HEK293 (cell line): ENCODE results near the gene ELOVL3.
A peak's percentile ranks its signal among the peaks of the same experiment; 100 is the strongest.

ENCODE experiments used
- CTCF ChIA-PET: fragments of 350-600 bp; formaldehyde crosslinking; extraction: SDS; loops from one replicate; lab custom pipeline; 2021; ENCODE audit warnings: antibody characterized with exemption; lab: Yijun Ruan, JAX
- POLR2A ChIA-PET: fragments of 300-600 bp; formaldehyde crosslinking; extraction: SDS; loops from one replicate; lab custom pipeline; 2020; ENCODE audit warnings: antibody characterized with exemption, inconsistent platforms; lab: Yijun Ruan, JAX
- H3K27ac ChIP-seq: fragments of 200-500 bp; sonication (Bioruptor generic); 2 replicates; pipeline ENCODE4 v1.5.1; 2014; ENCODE audit warnings: low read depth, low read length, control low read depth, inconsistent platforms; ENCODE audit errors: extremely low read depth
- H3K36me3 ChIP-seq, 2 experiments: fragments of 200-500 bp in 1 of 2; sonication (Bioruptor generic) in 1 of 2; 1 replicate in 1 of 2; 2 replicates in 1 of 2; pipeline ENCODE4 v1.5.1; 2014 to 2017; ENCODE audit warnings: inconsistent platforms in 2 of 2, low read length in 2 of 2; ENCODE audit not compliant: control insufficient read depth in 2 of 2, insufficient read depth in 1 of 2
- H3K4me1 ChIP-seq: fragments of 200-500 bp; sonication (Bioruptor generic); 2 replicates; pipeline ENCODE4 v1.5.1; 2014; ENCODE audit warnings: mild to moderate bottlenecking, low read length, inconsistent platforms; ENCODE audit not compliant: control insufficient read depth, insufficient read depth
- H3K4me3 ChIP-seq: 2 replicates; pipeline ENCODE4 v1.5.1; 2011; ENCODE audit warnings: low read depth, mild to moderate bottlenecking, control low read depth, low read length, moderate library complexity
- H3K9me3 ChIP-seq: fragments of 200-500 bp; sonication (Bioruptor generic); 2 replicates; pipeline ENCODE4 v1.5.1; 2014; ENCODE audit warnings: low read depth, low read length, inconsistent platforms; ENCODE audit not compliant: control insufficient read depth, insufficient read depth
- CTCF ChIP-seq: fragments of 450-650 bp; formaldehyde crosslinking; IDR thresholded peaks from 2 replicates; pipeline ENCODE4 v1.5.1; 2016; ENCODE audit warnings: missing biosample characterization, missing genetic modification characterization
- GLIS1 ChIP-seq: fragments of 450-650 bp; formaldehyde crosslinking; IDR thresholded peaks from 2 replicates; pipeline ENCODE4 v1.5.1; 2016; ENCODE audit warnings: missing biosample characterization, missing genetic modification characterization
- PRDM10 ChIP-seq: fragments of 450-650 bp; formaldehyde crosslinking; IDR thresholded peaks from 2 replicates; pipeline ENCODE4 v1.5.1; 2016; ENCODE audit warnings: missing biosample characterization, missing genetic modification characterization
- PRDM6 ChIP-seq: fragments of 450-650 bp; formaldehyde crosslinking; IDR thresholded peaks from 2 replicates; pipeline ENCODE4 v1.5.1; 2017; ENCODE audit warnings: missing biosample characterization, missing genetic modification characterization
- ZNF121 ChIP-seq: fragments of 450-650 bp; formaldehyde crosslinking; IDR thresholded peaks from 2 replicates; pipeline ENCODE4 v1.5.1; 2016; ENCODE audit warnings: missing biosample characterization, missing genetic modification characterization
- ZNF132 ChIP-seq: fragments of 450-650 bp; formaldehyde crosslinking; IDR thresholded peaks from 2 replicates; pipeline ENCODE4 v1.5.1; 2017; ENCODE audit warnings: missing biosample characterization, missing genetic modification characterization, borderline replicate concordance
- ZNF138 ChIP-seq: fragments of 450-650 bp; formaldehyde crosslinking; IDR thresholded peaks from 2 replicates; pipeline ENCODE4 v1.5.1; 2016; ENCODE audit warnings: missing biosample characterization, missing genetic modification characterization, borderline replicate concordance
- ZNF175 ChIP-seq: fragments of 450-650 bp; formaldehyde crosslinking; IDR thresholded peaks from 2 replicates; pipeline ENCODE4 v1.5.1; 2016; ENCODE audit warnings: missing biosample characterization, missing genetic modification characterization
- ZNF394 ChIP-seq: fragments of 450-650 bp; formaldehyde crosslinking; IDR thresholded peaks from 2 replicates; pipeline ENCODE4 v1.5.1; 2016; ENCODE audit warnings: missing biosample characterization, missing genetic modification characterization, mild to moderate bottlenecking, moderate library complexity, borderline replicate concordance
- ZNF600 ChIP-seq: fragments of 450-650 bp; formaldehyde crosslinking; IDR thresholded peaks from 2 replicates; pipeline ENCODE4 v1.5.1; 2016; ENCODE audit warnings: missing biosample characterization, missing genetic modification characterization
- ZNF776 ChIP-seq: fragments of 450-650 bp; formaldehyde crosslinking; IDR thresholded peaks from 2 replicates; pipeline ENCODE4 v1.5.0; 2017; ENCODE audit warnings: missing biosample characterization, missing genetic modification characterization, borderline replicate concordance
- TF ChIP-seq, protein P1 (sequence below): fragments of 450-650 bp; formaldehyde crosslinking; IDR thresholded peaks from 2 replicates; pipeline ENCODE4; 2016; ENCODE audit warnings: missing biosample characterization, missing genetic modification characterization
- TF ChIP-seq, protein P2 (sequence below): fragments of 450-650 bp; formaldehyde crosslinking; IDR thresholded peaks from 2 replicates; pipeline ENCODE4 v1.5.1; 2016; ENCODE audit warnings: missing biosample characterization, missing genetic modification characterization, borderline replicate concordance
- TF ChIP-seq, protein P3 (sequence below): fragments of 450-650 bp; formaldehyde crosslinking; IDR thresholded peaks from 2 replicates; pipeline ENCODE4 v1.5.1; 2016; ENCODE audit warnings: missing biosample characterization, missing genetic modification characterization, borderline replicate concordance

ELOVL3 gene

DNA sequence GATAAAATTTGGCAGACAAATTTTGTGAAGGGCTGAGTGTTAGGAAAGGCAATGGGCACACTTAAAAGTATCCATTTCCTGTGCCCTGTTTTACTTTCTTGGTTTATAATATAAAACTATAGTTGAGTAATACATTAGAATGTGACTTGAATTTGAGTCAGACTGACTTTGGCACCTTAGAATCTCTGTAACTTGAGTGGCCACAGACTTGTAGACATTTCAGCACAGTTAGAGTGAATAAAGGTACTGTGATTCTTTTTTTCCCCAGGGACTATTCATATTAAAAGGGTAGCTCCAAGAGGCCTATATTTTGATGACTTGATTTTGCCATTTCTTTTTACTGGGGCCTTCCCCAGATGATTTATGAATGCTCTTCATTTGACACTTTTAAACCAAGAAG lies 41.6 kb downstream of the ELOVL3 start (continued):
- no peak for TF ChIP-seq PRDM10 (tag by site-specific recombination)

DNA sequence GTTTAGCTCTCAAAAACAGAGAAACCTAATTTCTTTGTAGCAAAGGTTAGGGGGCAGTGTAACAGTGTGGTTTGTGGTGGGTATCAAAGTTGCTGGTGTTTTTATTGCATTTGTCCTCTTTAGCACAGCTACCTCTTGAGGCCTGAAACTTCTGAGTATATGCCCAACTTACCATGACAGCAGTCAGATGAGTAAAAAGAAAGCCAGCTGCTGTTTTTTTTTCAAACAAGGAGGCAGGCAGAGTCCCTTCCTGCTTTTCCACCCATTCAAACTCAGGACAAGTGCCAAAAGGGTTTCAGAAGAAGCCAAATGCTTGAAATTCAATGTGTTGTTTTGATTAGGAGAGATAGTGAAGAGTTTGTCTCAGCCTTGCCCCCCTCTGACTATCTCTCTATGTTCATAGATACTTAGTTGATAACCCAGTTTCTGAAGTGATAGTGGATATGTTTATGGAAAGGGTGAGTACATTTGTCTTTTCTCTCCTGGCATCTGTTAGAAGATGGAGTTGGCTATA lies 42.3 kb downstream of the ELOVL3 start:
- H3K27ac ChIP-seq, result no peak overlapping the region
- TF ChIP-seq ZNF121 (tag by site-specific recombination) (no peak), ZNF776 (tag by site-specific recombination) (no peak), ZNF175 (tag by site-specific recombination) (no peak), ZNF132 (tag by site-specific recombination) (no peak), PRDM6 (tag by site-specific recombination) (peak; percentile 14; the same call in 1 of the 2 replicates), GLIS1 (tag by site-specific recombination) (no peak), ZNF138 (tag by site-specific recombination) (no peak), ZNF394 (tag by site-specific recombination) (no peak), CTCF (tag by site-specific recombination) (peak; percentile 55; the same call in 1 of the 2 replicates), ZNF600 (tag by site-specific recombination) (no peak)
- TF ChIP-seq, protein P1, sequence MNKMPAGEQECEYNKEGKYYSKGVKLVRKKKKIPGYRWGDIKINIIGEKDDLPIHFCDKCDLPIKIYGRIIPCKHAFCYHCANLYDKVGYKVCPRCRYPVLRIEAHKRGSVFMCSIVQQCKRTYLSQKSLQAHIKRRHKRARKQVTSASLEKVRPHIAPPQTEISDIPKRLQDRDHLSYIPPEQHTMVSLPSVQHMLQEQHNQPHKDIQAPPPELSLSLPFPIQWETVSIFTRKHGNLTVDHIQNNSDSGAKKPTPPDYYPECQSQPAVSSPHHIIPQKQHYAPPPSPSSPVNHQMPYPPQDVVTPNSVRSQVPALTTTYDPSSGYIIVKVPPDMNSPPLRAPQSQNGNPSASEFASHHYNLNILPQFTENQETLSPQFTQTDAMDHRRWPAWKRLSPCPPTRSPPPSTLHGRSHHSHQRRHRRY (tag by site-specific recombination), result no peak
- TF ChIP-seq, protein P2, sequence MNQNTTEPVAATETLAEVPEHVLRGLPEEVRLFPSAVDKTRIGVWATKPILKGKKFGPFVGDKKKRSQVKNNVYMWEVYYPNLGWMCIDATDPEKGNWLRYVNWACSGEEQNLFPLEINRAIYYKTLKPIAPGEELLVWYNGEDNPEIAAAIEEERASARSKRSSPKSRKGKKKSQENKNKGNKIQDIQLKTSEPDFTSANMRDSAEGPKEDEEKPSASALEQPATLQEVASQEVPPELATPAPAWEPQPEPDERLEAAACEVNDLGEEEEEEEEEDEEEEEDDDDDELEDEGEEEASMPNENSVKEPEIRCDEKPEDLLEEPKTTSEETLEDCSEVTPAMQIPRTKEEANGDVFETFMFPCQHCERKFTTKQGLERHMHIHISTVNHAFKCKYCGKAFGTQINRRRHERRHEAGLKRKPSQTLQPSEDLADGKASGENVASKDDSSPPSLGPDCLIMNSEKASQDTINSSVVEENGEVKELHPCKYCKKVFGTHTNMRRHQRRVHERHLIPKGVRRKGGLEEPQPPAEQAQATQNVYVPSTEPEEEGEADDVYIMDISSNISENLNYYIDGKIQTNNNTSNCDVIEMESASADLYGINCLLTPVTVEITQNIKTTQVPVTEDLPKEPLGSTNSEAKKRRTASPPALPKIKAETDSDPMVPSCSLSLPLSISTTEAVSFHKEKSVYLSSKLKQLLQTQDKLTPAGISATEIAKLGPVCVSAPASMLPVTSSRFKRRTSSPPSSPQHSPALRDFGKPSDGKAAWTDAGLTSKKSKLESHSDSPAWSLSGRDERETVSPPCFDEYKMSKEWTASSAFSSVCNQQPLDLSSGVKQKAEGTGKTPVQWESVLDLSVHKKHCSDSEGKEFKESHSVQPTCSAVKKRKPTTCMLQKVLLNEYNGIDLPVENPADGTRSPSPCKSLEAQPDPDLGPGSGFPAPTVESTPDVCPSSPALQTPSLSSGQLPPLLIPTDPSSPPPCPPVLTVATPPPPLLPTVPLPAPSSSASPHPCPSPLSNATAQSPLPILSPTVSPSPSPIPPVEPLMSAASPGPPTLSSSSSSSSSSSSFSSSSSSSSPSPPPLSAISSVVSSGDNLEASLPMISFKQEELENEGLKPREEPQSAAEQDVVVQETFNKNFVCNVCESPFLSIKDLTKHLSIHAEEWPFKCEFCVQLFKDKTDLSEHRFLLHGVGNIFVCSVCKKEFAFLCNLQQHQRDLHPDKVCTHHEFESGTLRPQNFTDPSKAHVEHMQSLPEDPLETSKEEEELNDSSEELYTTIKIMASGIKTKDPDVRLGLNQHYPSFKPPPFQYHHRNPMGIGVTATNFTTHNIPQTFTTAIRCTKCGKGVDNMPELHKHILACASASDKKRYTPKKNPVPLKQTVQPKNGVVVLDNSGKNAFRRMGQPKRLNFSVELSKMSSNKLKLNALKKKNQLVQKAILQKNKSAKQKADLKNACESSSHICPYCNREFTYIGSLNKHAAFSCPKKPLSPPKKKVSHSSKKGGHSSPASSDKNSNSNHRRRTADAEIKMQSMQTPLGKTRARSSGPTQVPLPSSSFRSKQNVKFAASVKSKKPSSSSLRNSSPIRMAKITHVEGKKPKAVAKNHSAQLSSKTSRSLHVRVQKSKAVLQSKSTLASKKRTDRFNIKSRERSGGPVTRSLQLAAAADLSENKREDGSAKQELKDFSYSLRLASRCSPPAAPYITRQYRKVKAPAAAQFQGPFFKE (tag by site-specific recombination), result no peak
- TF ChIP-seq, protein P3, sequence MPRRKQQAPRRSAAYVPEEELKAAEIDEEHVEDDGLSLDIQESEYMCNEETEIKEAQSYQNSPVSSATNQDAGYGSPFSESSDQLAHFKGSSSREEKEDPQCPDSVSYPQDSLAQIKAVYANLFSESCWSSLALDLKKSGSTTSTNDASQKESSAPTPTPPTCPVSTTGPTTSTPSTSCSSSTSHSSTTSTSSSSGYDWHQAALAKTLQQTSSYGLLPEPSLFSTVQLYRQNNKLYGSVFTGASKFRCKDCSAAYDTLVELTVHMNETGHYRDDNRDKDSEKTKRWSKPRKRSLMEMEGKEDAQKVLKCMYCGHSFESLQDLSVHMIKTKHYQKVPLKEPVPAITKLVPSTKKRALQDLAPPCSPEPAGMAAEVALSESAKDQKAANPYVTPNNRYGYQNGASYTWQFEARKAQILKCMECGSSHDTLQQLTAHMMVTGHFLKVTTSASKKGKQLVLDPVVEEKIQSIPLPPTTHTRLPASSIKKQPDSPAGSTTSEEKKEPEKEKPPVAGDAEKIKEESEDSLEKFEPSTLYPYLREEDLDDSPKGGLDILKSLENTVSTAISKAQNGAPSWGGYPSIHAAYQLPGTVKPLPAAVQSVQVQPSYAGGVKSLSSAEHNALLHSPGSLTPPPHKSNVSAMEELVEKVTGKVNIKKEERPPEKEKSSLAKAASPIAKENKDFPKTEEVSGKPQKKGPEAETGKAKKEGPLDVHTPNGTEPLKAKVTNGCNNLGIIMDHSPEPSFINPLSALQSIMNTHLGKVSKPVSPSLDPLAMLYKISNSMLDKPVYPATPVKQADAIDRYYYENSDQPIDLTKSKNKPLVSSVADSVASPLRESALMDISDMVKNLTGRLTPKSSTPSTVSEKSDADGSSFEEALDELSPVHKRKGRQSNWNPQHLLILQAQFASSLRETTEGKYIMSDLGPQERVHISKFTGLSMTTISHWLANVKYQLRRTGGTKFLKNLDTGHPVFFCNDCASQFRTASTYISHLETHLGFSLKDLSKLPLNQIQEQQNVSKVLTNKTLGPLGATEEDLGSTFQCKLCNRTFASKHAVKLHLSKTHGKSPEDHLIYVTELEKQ, result no peak
- ChIA-PET CTCF (interaction anchor here (0.8 to 1.0 kb wide), 4 partner anchors 18 to 210 kb away, joined by 3 to 5 read pairs (median 4); no protein-coding TSS in a partner anchor), POLR2A (no interaction called here)
- H3K4me3 ChIP-seq, result no peak overlapping the region
- H3K36me3 ChIP-seq, result peaks cover 6 to 21% of the 10 kb centered on the region in 2 experiments
- no peaks in the 10 kb centered on the region for H3K9me3 ChIP-seq
- H3K4me1 ChIP-seq, result peaks cover 3% of the 10 kb centered on the region
